NOMO-1 treated with dmso at 0.1 percent for 144 hours (cell line): ENCODE data around the gene PLEK.

Experiments used
- DNase-seq: peaks from one replicate; lab custom pipeline; 2025; ENCODE audit not compliant: unreplicated experiment; lab: John Stamatoyannopoulos, UW

The PLEK gene

GRCh38 chr2:68414452-68414851 is 49.4 kb downstream of the PLEK start:
- DNase-seq = no peak

- no peak for DNase-seq
Measured at GRCh38 chr2:68414876-68415275, 49.8 kb downstream of the PLEK start.

GRCh38 chr2:68415521-68415920 is 50.4 kb downstream of the PLEK start:
- no peak for DNase-seq

- DNase-seq = no peak
Measured at GRCh38 chr2:68416081-68416675, 51.1 kb downstream of the PLEK start.

- no peak for DNase-seq
Measured at GRCh38 chr2:68417926-68418325, 52.8 kb downstream of the PLEK start.

GRCh38 chr2:68418419-68418818 is 53.3 kb downstream of the PLEK start:
- DNase-seq = no peak

- no peak for DNase-seq
Measured at GRCh38 chr2:68418855-68419254, 53.8 kb downstream of the PLEK start.

GRCh38 chr2:68420254-68420910 is 55.3 kb downstream of the PLEK start:
- DNase-seq = peak; percentile 67

GRCh38 chr2:68423966-68424650 is 59.0 kb downstream of the PLEK start:
- peak; percentile 97 for DNase-seq

- no peak for DNase-seq
Measured at GRCh38 chr2:68425503-68425902, 60.4 kb downstream of the PLEK start.

GRCh38 chr2:68426446-68426845 is 61.4 kb downstream of the PLEK start:
- DNase-seq = no peak

GRCh38 chr2:68426848-68427579 is 61.9 kb downstream of the PLEK start:
- DNase-seq = peak; percentile 73

- no peak for DNase-seq
Measured at GRCh38 chr2:68428126-68428525, 63.0 kb downstream of the PLEK start.

- DNase-seq = no peak
Measured at GRCh38 chr2:68428746-68429145, 63.7 kb downstream of the PLEK start.

- DNase-seq = no peak
Measured at GRCh38 chr2:68429311-68429826, 64.3 kb downstream of the PLEK start.

GRCh38 chr2:68431316-68431972 is 66.4 kb downstream of the PLEK start:
- no peak for DNase-seq

GRCh38 chr2:68432696-68433658 is 67.9 kb downstream of the PLEK start:
- DNase-seq = no peak

GRCh38 chr2:68434981-68435380 is 69.9 kb downstream of the PLEK start:
- DNase-seq = no peak

GRCh38 chr2:68435615-68436014 is 70.5 kb downstream of the PLEK start:
- no peak for DNase-seq

- DNase-seq = no peak
Measured at GRCh38 chr2:68436270-68436669, 71.2 kb downstream of the PLEK start.
